Glutamatergic neuron (in vitro differentiated cells): ENCODE measurements around the gene DYRK1A. TPM values are rescaled to one million over a fixed set of nuclear protein-coding genes. Genes with fewer than 3 reads are reported as not detected.

Experiments
- DNase-seq: peaks from one replicate; pipeline ENCODE4 v3.0.0; 2022
- H3K27ac Mint-ChIP-seq: one replicate; pipeline ENCODE4 v1.8.0; 2020; ENCODE audit warnings: mild to moderate bottlenecking, mixed read lengths, inconsistent platforms; ENCODE audit not compliant: unreplicated experiment
- H3K27me3 Mint-ChIP-seq: one replicate; pipeline ENCODE4 v1.8.0; 2020; ENCODE audit warnings: mild to moderate bottlenecking, moderate library complexity, mixed read lengths, inconsistent platforms; ENCODE audit not compliant: unreplicated experiment
- H3K36me3 Mint-ChIP-seq: one replicate; pipeline ENCODE4 v1.8.0; 2020; ENCODE audit warnings: mild to moderate bottlenecking, mixed read lengths, inconsistent platforms; ENCODE audit not compliant: unreplicated experiment
- H3K4me1 Mint-ChIP-seq: one replicate; pipeline ENCODE4 v1.8.0; 2020; ENCODE audit warnings: mild to moderate bottlenecking, low read depth, mixed read lengths, inconsistent platforms; ENCODE audit not compliant: unreplicated experiment
- H3K4me3 Mint-ChIP-seq: one replicate; pipeline ENCODE4 v1.8.0; 2020; ENCODE audit warnings: mild to moderate bottlenecking, mixed read lengths, inconsistent platforms; ENCODE audit not compliant: unreplicated experiment
- H3K9me3 Mint-ChIP-seq: one replicate; pipeline ENCODE4 v1.8.0; 2020; ENCODE audit warnings: mild to moderate bottlenecking, moderate library complexity, mixed read lengths, inconsistent platforms; ENCODE audit not compliant: unreplicated experiment
- total RNA-seq: library from RNA; stranded (reverse); fragmentation: NEBNext Ultra II Directional; extraction: Animal tissue kit (Norgen Biotek cat#: 25700); gene quantifications from one replicate; pipeline ENCODE4 v1.2.1, GENCODE V29; 2021; ENCODE audit not compliant: unreplicated experiment
- TF ChIP-seq, protein P1 (sequence below): fragments of 200-600 bp; sonication (generic); IDR thresholded peaks from one replicate; pipeline ENCODE4 v1.5.0; 2021; ENCODE audit not compliant: partially characterized antibody, unreplicated experiment

DYRK1A gene
- total RNA-seq, 1 donor from 2014 or later, result 70.4 TPM

DNA sequence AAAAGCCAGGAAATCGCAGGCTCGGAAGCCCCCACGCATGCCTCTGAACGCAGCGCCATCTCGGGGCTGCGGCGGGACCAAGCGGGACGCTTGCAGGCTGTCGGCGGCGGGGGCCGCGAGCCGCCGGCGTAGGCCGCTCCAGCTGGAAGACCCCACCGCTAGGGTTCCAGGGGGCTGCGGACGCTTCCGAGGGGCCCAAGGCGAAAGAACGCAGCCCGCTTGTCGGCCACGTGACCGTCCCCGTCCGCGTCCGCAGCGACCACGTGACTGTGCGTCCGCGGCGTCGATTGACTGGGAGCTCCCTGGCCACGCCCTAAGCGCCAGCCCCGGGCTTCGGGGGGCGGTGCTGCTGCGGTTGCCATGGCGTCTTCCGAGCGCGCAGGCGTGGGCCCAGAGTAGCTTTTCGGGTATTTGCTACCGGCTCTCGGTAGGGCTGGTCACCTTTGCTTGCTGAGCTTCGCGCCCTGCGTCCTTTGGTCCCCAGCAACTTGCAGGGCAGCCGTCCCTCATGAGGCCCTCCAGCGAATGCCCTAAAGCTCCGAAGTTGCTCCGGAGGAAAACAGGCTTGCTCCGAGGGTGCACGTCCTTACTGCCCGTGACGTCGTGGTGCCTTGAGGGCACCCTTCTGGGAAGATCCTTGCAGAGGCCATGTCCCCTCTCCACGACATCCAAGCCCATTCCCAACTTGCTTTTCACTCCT, 197.2 kb downstream of the DYRK1A start:
- Mint-ChIP-seq H3K4me1 (no peaks in the 10 kb centered on the region), H3K9me3 (no peaks in the 10 kb centered on the region), H3K36me3 (no peaks in the 10 kb centered on the region), H3K27ac (peak overlapping the region; percentile 43), H3K27me3 (no peaks in the 10 kb centered on the region), H3K4me3 (peak overlapping the region; percentile 82)
- peak; percentile 86 for DNase-seq
- TF ChIP-seq, protein P1, sequence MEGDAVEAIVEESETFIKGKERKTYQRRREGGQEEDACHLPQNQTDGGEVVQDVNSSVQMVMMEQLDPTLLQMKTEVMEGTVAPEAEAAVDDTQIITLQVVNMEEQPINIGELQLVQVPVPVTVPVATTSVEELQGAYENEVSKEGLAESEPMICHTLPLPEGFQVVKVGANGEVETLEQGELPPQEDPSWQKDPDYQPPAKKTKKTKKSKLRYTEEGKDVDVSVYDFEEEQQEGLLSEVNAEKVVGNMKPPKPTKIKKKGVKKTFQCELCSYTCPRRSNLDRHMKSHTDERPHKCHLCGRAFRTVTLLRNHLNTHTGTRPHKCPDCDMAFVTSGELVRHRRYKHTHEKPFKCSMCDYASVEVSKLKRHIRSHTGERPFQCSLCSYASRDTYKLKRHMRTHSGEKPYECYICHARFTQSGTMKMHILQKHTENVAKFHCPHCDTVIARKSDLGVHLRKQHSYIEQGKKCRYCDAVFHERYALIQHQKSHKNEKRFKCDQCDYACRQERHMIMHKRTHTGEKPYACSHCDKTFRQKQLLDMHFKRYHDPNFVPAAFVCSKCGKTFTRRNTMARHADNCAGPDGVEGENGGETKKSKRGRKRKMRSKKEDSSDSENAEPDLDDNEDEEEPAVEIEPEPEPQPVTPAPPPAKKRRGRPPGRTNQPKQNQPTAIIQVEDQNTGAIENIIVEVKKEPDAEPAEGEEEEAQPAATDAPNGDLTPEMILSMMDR, result peak; percentile 10

DNA sequence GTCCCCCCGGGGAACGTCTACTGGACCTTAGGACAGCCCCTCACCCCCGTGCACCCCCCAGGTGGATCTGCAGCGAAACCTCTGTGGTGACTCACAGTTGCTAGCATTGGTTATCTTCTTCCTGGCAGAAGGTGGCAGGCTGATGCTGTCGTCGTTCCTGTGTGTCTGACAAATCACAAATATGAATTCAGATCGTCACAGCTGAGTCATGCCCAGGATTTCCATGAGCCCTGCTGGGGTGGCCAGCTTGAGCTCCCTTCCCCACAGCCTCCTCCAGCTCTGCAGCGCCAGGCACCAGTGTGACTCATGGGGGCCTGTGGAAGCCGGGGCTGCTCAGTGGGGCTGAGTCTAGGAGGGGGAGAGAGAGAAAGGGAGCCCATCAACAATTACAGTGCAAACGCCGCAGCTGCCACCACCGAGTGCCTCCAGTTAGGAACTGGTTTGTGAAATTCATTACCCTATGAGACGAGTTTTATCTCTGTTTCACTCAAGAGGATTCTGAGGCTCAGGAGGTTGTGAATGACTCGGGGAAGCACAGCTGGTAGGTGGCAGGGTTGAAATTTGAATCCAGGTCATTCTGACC, 197.9 kb downstream of the DYRK1A start:
- Mint-ChIP-seq H3K4me1 (no peaks in the 10 kb centered on the region), H3K4me3 (peak overlapping the region; percentile 82), H3K9me3 (no peaks in the 10 kb centered on the region), H3K27me3 (no peaks in the 10 kb centered on the region), H3K36me3 (no peaks in the 10 kb centered on the region), H3K27ac (peak overlapping the region; percentile 43)
- TF ChIP-seq, protein P1, result no peak
- no peak for DNase-seq

DNA sequence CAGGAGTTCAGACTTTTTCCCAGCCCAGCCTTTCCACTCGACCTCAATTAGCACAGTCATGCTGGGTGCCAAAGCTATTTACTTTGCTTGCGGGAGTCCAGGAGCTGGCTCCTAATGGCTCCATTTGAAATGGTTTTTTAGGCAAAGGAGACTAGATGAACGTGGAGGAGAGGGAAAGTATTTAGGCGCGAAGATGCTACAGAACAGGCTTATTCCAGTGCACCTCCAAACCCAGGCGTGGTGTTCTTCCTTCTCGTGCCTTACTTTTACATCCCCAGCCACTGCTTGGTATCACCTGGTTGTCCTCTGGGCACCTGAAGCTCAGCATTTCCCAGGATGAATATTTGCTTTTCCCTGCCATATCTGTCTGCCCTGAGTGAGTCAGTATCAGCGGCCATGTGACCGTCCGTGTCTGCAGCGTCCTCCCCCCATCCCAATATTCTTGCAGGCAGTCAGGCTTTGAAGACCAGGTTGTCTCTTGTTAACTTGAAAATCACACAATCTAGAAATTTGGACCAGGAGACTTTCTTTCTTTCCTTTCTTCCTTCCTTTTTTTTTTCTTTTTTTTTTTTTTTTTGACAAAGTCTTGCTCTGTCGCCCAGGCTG, 198.5 kb downstream of the DYRK1A start:
- Mint-ChIP-seq H3K36me3 (no peaks in the 10 kb centered on the region), H3K27ac (no peak overlapping the region), H3K27me3 (no peaks in the 10 kb centered on the region), H3K9me3 (no peaks in the 10 kb centered on the region), H3K4me3 (no peak overlapping the region), H3K4me1 (no peaks in the 10 kb centered on the region)
- TF ChIP-seq, protein P1, result no peak
- no peak for DNase-seq

DNA sequence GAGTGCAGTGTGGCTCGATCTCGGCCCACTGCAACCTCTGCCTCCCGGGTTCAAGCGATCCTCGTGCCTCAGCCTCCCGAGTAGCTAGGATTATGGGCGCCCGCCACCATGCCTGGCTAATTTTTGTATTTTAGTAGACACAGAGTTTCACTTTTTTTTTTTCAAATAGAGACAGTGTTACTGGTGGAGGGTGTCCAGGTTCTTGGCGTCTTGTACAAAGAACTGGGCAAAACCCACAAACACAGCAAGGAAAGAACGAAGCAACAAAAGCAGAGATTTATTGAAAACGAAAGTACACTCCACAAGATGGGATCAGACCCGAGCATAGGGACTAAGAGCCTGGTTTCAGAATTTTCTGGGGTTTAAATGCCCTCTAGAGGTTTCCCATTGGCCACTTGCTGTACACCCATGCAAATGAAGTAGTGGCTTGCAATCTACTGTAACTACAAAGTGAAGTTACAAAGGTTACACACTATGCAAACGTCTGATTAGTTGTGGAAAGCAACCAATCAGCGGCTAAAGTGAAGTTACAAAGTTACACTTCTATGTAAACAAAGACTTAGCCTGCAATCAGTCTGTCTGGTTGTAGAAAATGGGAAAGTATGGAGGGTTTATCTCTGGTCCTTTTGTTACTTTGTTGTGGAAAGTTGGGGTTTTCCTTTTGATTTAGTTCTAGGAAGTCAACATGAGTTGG, 199.1 kb downstream of the DYRK1A start:
- no peaks in the 10 kb centered on the region for H3K36me3 Mint-ChIP-seq
- no peaks in the 10 kb centered on the region for H3K4me1 Mint-ChIP-seq
- TF ChIP-seq, protein P1, result no peak
- no peak overlapping the region for H3K27ac Mint-ChIP-seq
- no peaks in the 10 kb centered on the region for H3K27me3 Mint-ChIP-seq
- no peaks in the 10 kb centered on the region for H3K9me3 Mint-ChIP-seq
- DNase-seq, result no peak
- no peak overlapping the region for H3K4me3 Mint-ChIP-seq
